Measurements from ENCODE around the gene SEMA3E. TPM values are rescaled to one million over a fixed set of nuclear protein-coding genes. Genes with fewer than 3 reads are reported as not detected.
"Not testable (repeated sequence)": the region's sequence is repeated elsewhere in the genome, so short reads cannot be mapped to it uniquely, and the experiment has no call there.

Gene SEMA3E
- total RNA-seq, 4 donors from 2014 or later, result 10.1 to 29.2 (median 15.8) TPM

GRCh38 chr7:83439026-83439425, 209.9 kb downstream of the SEMA3E start:
- no peak overlapping the region for H3K27ac ChIP-seq (replicated peaks in 1 of 4)
- TF ChIP-seq EP300 (IDR thresholded peaks at IDR 0.05), result no peak
- TF ChIP-seq POLR2AphosphoS5 (IDR thresholded peaks at IDR 0.05), result no peak
- TF ChIP-seq POLR2A (IDR thresholded peaks at IDR 0.05; ENCODE audit: low read depth), result no peak
- TF ChIP-seq CTCF (IDR thresholded peaks at IDR 0.05), result no peak
- intact Hi-C loops (cut with DNase I), result no loop called here
- DNase-seq (ENCODE audit: extremely low spot score), result no peak
- H3K27me3 ChIP-seq, result no peaks in the 10 kb centered on the region
- H3K9me3 ChIP-seq, result no peaks in the 10 kb centered on the region
- no peaks in the 10 kb centered on the region for H3K36me3 ChIP-seq
- WGBS, result 78% methylated on average over 4 of the region's 4 CpGs
- no peaks in the 10 kb centered on the region for H3K4me1 ChIP-seq
- no peak overlapping the region for H3K4me3 ChIP-seq

- DNase-seq (ENCODE audit: extremely low spot score); H3K36me3 ChIP-seq; H3K27ac ChIP-seq (replicated peaks in 1 of 4); H3K4me1 ChIP-seq; intact Hi-C loops (cut with DNase I); H3K9me3 ChIP-seq; H3K27me3 ChIP-seq; H3K4me3 ChIP-seq: not testable (repeated sequence)
- WGBS, result 93% methylated on average over 5 of the region's 5 CpGs
Measured at GRCh38 chr7:83430289-83430688, 218.7 kb downstream of the SEMA3E start.

- no peak overlapping the region for H3K27ac ChIP-seq (replicated peaks in 1 of 4)
- no peaks in the 10 kb centered on the region for H3K9me3 ChIP-seq
- TF ChIP-seq CTCF (IDR thresholded peaks at IDR 0.05) (no peak), POLR2A (IDR thresholded peaks at IDR 0.05; ENCODE audit: low read depth) (no peak)
- no peaks in the 10 kb centered on the region for H3K36me3 ChIP-seq
- H3K27me3 ChIP-seq, result no peaks in the 10 kb centered on the region
- WGBS, result 38% methylated on average over 2 of the region's 2 CpGs
- DNase-seq (ENCODE audit: extremely low spot score), result no peak
- H3K4me1 ChIP-seq, result no peaks in the 10 kb centered on the region
- H3K4me3 ChIP-seq, result no peak overlapping the region
- intact Hi-C loops (cut with DNase I), result no loop called here
Measured at GRCh38 chr7:83429493-83429892, 219.4 kb downstream of the SEMA3E start.

- TF ChIP-seq EP300 (IDR thresholded peaks at IDR 0.05), result no peak
- TF ChIP-seq POLR2A (IDR thresholded peaks at IDR 0.05; ENCODE audit: low read depth), result no peak
- no peak for TF ChIP-seq CTCF (IDR thresholded peaks at IDR 0.05)
- TF ChIP-seq POLR2AphosphoS5 (IDR thresholded peaks at IDR 0.05), result no peak
- no peaks in the 10 kb centered on the region for H3K27me3 ChIP-seq
- H3K9me3 ChIP-seq, result no peaks in the 10 kb centered on the region
- H3K36me3 ChIP-seq, result no peaks in the 10 kb centered on the region
- H3K27ac ChIP-seq (replicated peaks in 1 of 4), result no peak overlapping the region
- WGBS, result 78% methylated on average over 1 of the region's 1 CpG
- no peak overlapping the region for H3K4me3 ChIP-seq
- no peak for DNase-seq (ENCODE audit: extremely low spot score)
- intact Hi-C loops (cut with DNase I), result no loop called here
- H3K4me1 ChIP-seq, result no peaks in the 10 kb centered on the region
Measured at GRCh38 chr7:83427884-83428283, 221.1 kb downstream of the SEMA3E start.

- Histone ChIP-seq H3K9me3 (no peaks in the 10 kb centered on the region), H3K27ac (replicated peaks in 1 of 4) (no peak overlapping the region), H3K4me1 (no peaks in the 10 kb centered on the region), H3K36me3 (no peaks in the 10 kb centered on the region), H3K4me3 (no peak overlapping the region), H3K27me3 (no peaks in the 10 kb centered on the region)
- intact Hi-C loops (cut with DNase I), result no loop called here
- TF ChIP-seq POLR2A (IDR thresholded peaks at IDR 0.05; ENCODE audit: low read depth) (no peak), EP300 (IDR thresholded peaks at IDR 0.05) (no peak), POLR2AphosphoS5 (IDR thresholded peaks at IDR 0.05) (no peak), CTCF (IDR thresholded peaks at IDR 0.05) (no peak)
- DNase-seq (ENCODE audit: extremely low spot score), result no peak
- WGBS, result 88% methylated on average over 3 of the region's 3 CpGs
Measured at GRCh38 chr7:83426325-83426724, 222.6 kb downstream of the SEMA3E start.
